Bronchus fibroblast of lung (primary cell): ENCODE measurements around the gene TAMALIN. TPM values are rescaled to one million over a fixed set of nuclear protein-coding genes. Genes with fewer than 3 reads are reported as not detected.

Experiments used
- total RNA-seq: library from RNA; depleted of rRNA; stranded (reverse); fragments of >200 nt; gene quantifications from 2 replicates; pipeline ENCODE4 v1.2.3, GENCODE V29; 2015

Gene TAMALIN
- total RNA-seq = 6.1 and 6.2 TPM in 2 replicates

GRCh38 chr12:52006726-52007157 lies at the start of gene TAMALIN:
Gene TAMALIN, plus strand, starts transcription at chr12:52006946. Its CDS starts 74 bp downstream, at chr12:52007020.

GRCh38 chr12:52050758-52051541 lies 44.2 kb downstream of the TAMALIN start, which contains the start of gene NR4A1:
Gene NR4A1, plus strand, starts transcription at chr12:52051442. Its CDS starts 2,887 bp downstream, at chr12:52054329.

Other genes with a start within 250 kb of the TAMALIN start
- under 0.01 TPM in 2 replicates for gene FIGNL2, start 158.2 kb upstream of the TAMALIN start, total RNA-seq
- gene ANKRD33, start 118.8 kb upstream of the TAMALIN start, total RNA-seq = under 0.01 TPM in 1 of 2 replicates, not detected in the other
- gene ACVRL1, start 99.4 kb upstream of the TAMALIN start, total RNA-seq = 11.3 and 20.2 TPM in 2 replicates
- 5.0 and 6.1 TPM in 2 replicates for gene ACVR1B, start 55.2 kb upstream of the TAMALIN start, total RNA-seq
- 1.0 and 2.2 TPM in 2 replicates for gene NR4A1, start 44.5 kb downstream of the TAMALIN start, total RNA-seq
- gene ATG101, start 63.0 kb downstream of the TAMALIN start, total RNA-seq = 50.7 and 52.3 TPM in 2 replicates
- 0.17 TPM in 1 of 2 replicates, not detected in the other for gene SMIM41, start 72.8 kb downstream of the TAMALIN start, total RNA-seq
- 0.15 and 0.17 TPM in 2 replicates for gene KRT80, start 185.1 kb downstream of the TAMALIN start, total RNA-seq
- 9.2 and 11.1 TPM in 2 replicates for gene KRT7, start 226.3 kb downstream of the TAMALIN start, total RNA-seq